Measurements from ENCODE around the gene CXXC5. TPM values are rescaled to one million over a fixed set of nuclear protein-coding genes. Genes with fewer than 3 reads are reported as not detected.

The CXXC5 gene
- total and polyA plus RNA-seq, 2 of the 4 experiments (the other 2 are of a cell fraction), result 24.9 to 35.7 TPM

GRCh38 chr5:139647506-139648204 lies 494 bp upstream of the CXXC5 start:
- H3K79me1 ChIP-seq (ENCODE audit: low read depth in 1 of 2, low read length in 2 of 2), result peaks cover 11 to 30% of the 10 kb centered on the region in 2 experiments; a peak in 3 of 4 replicates
- H3K14ac ChIP-seq (replicated peaks; ENCODE audit: low read depth, low read length), result no peak overlapping the region
- H3K4me3 ChIP-seq (ENCODE audit: insufficient read depth, low read depth, low read length), result peak overlapping the region; percentile 90
- peaks cover 9% of the 10 kb centered on the region for H3K9me1 ChIP-seq (ENCODE audit: insufficient read depth, low read length)
- TF ChIP-seq CHD1 (IDR thresholded peaks at IDR 0.05; ENCODE audit: low read depth, low read length) (no peak), CEBPB (IDR thresholded peaks at IDR 0.05; ENCODE audit: low read depth, low read length) (no peak), BHLHE40 (IDR thresholded peaks at IDR 0.05; ENCODE audit: low read depth, low read length) (no peak), RCOR1 (IDR thresholded peaks at IDR 0.05; ENCODE audit: insufficient replicate concordance, low read length) (no peak), MAFK (IDR thresholded peaks at IDR 0.05; ENCODE audit: low read depth, low read length) (no peak), RAD21 (IDR thresholded peaks at IDR 0.05; ENCODE audit: low read length) (no peak), MXI1 (IDR thresholded peaks at IDR 0.05; ENCODE audit: borderline replicate concordance, low read depth, low read length) (no peak), ELK1 (IDR thresholded peaks at IDR 0.05; ENCODE audit: borderline replicate concordance, low read depth, low read length) (no peak), FOS (IDR thresholded peaks at IDR 0.05; ENCODE audit: low read depth, low read length) (no peak), RFX5 (IDR thresholded peaks at IDR 0.05; ENCODE audit: low read depth, low read length) (no peak), USF2 (IDR thresholded peaks at IDR 0.05; ENCODE audit: low read depth, low read length) (no peak), POLR2A (IDR thresholded peaks at IDR 0.05; ENCODE audit: low read depth, low read length) (no peak), MAZ (IDR thresholded peaks at IDR 0.05; ENCODE audit: borderline replicate concordance, low read depth, low read length) (no peak), NFE2L2 (IDR thresholded peaks at IDR 0.05; ENCODE audit: low read depth, low read length) (no peak)
- H3K18ac ChIP-seq (ENCODE audit: low read depth, low read length), result no peak overlapping the region
- H3K56ac ChIP-seq (ENCODE audit: extremely low read depth, insufficient read depth, low read length), result no peak overlapping the region
- in situ Hi-C loops (cut with MboI; ENCODE audit: low sequenced_read_pairs), result loop anchor here (25.0 kb wide), 1 partner anchor 465 kb away; the partner anchor contains the start of gene PURA
- ATAC-seq (ENCODE audit: low read depth) (no peak), DNase-seq (no peak)
- CTCF ChIA-PET, result interaction anchor here (0.8 to 1.9 kb wide), 5 partner anchors 9 to 118 kb away, joined by 3 to 12 read pairs (median 5); no protein-coding TSS in a partner anchor
- peak overlapping the region; percentile 31 for H2AK9ac ChIP-seq (replicated peaks; ENCODE audit: low read depth, low read length, poor library complexity)
- no peak overlapping the region for H2BK20ac ChIP-seq (ENCODE audit: low read depth, low read length)
- no peak overlapping the region for H3K4ac ChIP-seq (ENCODE audit: low read depth, low read length)
- H4K91ac ChIP-seq (ENCODE audit: insufficient read depth, low read depth, low read length), result no peak overlapping the region
- intact Hi-C loops (cut with micrococcal nuclease), result loop anchor here (1.0 kb wide), 2 partner anchors 10 to 118 kb away; no protein-coding TSS in a partner anchor
- H3K27ac ChIP-seq (ENCODE audit: insufficient read depth, low read length), result peak overlapping the region; percentile 19; the same call in 1 of the 2 replicates
- peak overlapping the region; percentile 77 for H3K4me2 ChIP-seq (ENCODE audit: low read depth, low read length)
- WGBS, 2 experiments (ENCODE audit: extremely low coverage in 2 of 2, insufficient read length in 1 of 2), result 85% methylated on average over 7 of the region's 46 CpGs; no CpG with 5 or more reads in 1 of the 2 experiments
- BruUV-seq (replicated peaks), result no TSS peak
- H2BK15ac ChIP-seq (ENCODE audit: low read depth, low read length), result no peak overlapping the region
- no peak overlapping the region for H3K23ac ChIP-seq (ENCODE audit: low read depth, low read length)
- H4K5ac ChIP-seq (ENCODE audit: low read depth, low read length), result 0 out of 2 replicates have a peak overlapping the region, but pooled peaks have one; percentile 8
- H3K27me3 ChIP-seq (ENCODE audit: control insufficient read depth, insufficient read depth, low read length), result peaks cover 4% of the 10 kb centered on the region; the same call in 1 of the 2 replicates
- no peaks in the 10 kb centered on the region for H3K9me3 ChIP-seq (ENCODE audit: control insufficient read depth, insufficient read depth, low read length)
- H4K20me1 ChIP-seq (ENCODE audit: insufficient read depth, low read length), result peaks cover 12% of the 10 kb centered on the region
- dilution Hi-C loops (cut with HindIII; ENCODE audit: low sequenced_read_pairs, unreplicated experiment), result loop anchor here (25.0 kb wide), 1 partner anchor 115 kb away; no protein-coding TSS in a partner anchor
- POLR2A ChIA-PET (ENCODE audit: unreplicated experiment), result interaction anchor here (0.6 to 1.4 kb wide), 6 partner anchors 10 to 119 kb away, joined by 3 to 9 read pairs (median 4); no protein-coding TSS in a partner anchor
- no peak overlapping the region for H2BK5ac ChIP-seq (ENCODE audit: low read depth, low read length, poor library complexity, severe bottlenecking)
- no peaks in the 10 kb centered on the region for H3K36me3 ChIP-seq (ENCODE audit: control insufficient read depth, insufficient read depth, low read length)
- peak overlapping the region; percentile 52; the same call in 1 of the 2 replicates for H3K9ac ChIP-seq (ENCODE audit: low read depth, low read length)
- H2AFZ ChIP-seq (replicated peaks; ENCODE audit: low read length, poor library complexity), result peak overlapping the region; percentile 84
- peak overlapping the region in 1 of 2 experiments; percentile 0; a peak in 1 of 4 replicates for H4K8ac ChIP-seq (ENCODE audit: low read depth in 2 of 2, low read length in 2 of 2)
- H3K4me1 ChIP-seq (ENCODE audit: control insufficient read depth, insufficient read depth, low read length), result peaks cover 11% of the 10 kb centered on the region
- no peak overlapping the region for H2AK5ac ChIP-seq (ENCODE audit: low read depth, low read length)
- H2BK120ac ChIP-seq (ENCODE audit: low read depth, low read length), result no peak overlapping the region

Measured in IMR-90 (cell line).